ENCODE data around the gene CRYBG1. TPM values are rescaled to one million over a fixed set of nuclear protein-coding genes. Genes with fewer than 3 reads are reported as not detected.

Gene CRYBG1
- total and polyA plus RNA-seq, 2 of the 4 experiments (the other 2 are of a cell fraction), result 0.38 to 1.1 TPM

GRCh38 chr6:106415921-106416320 lies 55.4 kb downstream of the CRYBG1 start:
- dilution Hi-C loops (cut with HindIII; ENCODE audit: low sequenced_read_pairs, unreplicated experiment) (no loop called here), in situ Hi-C loops (cut with MboI; ENCODE audit: low sequenced_read_pairs) (no loop called here), intact Hi-C loops (cut with micrococcal nuclease) (no loop called here)
- H3K56ac ChIP-seq (ENCODE audit: extremely low read depth, insufficient read depth, low read length), result no peak overlapping the region
- H3K27ac ChIP-seq (ENCODE audit: insufficient read depth, low read length), result no peak overlapping the region
- BruUV-seq (replicated peaks), result no TSS peak
- CTCF ChIA-PET, result interaction anchor here (0.7 kb wide), 1 partner anchor 1472 kb away, joined by 3 read pairs; no protein-coding TSS in a partner anchor
- no peak overlapping the region for H3K9ac ChIP-seq (ENCODE audit: low read depth, low read length)
- DNase-seq, result no peak
- H3K14ac ChIP-seq (replicated peaks; ENCODE audit: low read depth, low read length), result no peak overlapping the region
- H2BK15ac ChIP-seq (ENCODE audit: low read depth, low read length), result no peak overlapping the region
- H4K91ac ChIP-seq (ENCODE audit: insufficient read depth, low read depth, low read length), result no peak overlapping the region
- peaks cover 25% of the 10 kb centered on the region for H3K27me3 ChIP-seq (ENCODE audit: control insufficient read depth, insufficient read depth, low read length)
- H2AK5ac ChIP-seq (ENCODE audit: low read depth, low read length), result no peak overlapping the region
- no peaks in the 10 kb centered on the region for H3K9me1 ChIP-seq (ENCODE audit: insufficient read depth, low read length)
- H2BK5ac ChIP-seq (ENCODE audit: low read depth, low read length, poor library complexity, severe bottlenecking), result no peak overlapping the region
- no CpG with 5 or more reads among the region's 4 CpGs for WGBS, 2 experiments (ENCODE audit: extremely low coverage in 2 of 2, insufficient read length in 1 of 2)
- no peaks in the 10 kb centered on the region for H3K79me1 ChIP-seq (ENCODE audit: low read depth in 1 of 2, low read length in 2 of 2)
- no peak overlapping the region for H3K18ac ChIP-seq (ENCODE audit: low read depth, low read length)
- H2AK9ac ChIP-seq (replicated peaks; ENCODE audit: low read depth, low read length, poor library complexity), result no peak overlapping the region
- H4K8ac ChIP-seq (ENCODE audit: low read depth in 2 of 2, low read length in 2 of 2), result no peak overlapping the region
- no peak overlapping the region for H3K4ac ChIP-seq (ENCODE audit: low read depth, low read length)
- no peaks in the 10 kb centered on the region for H3K4me1 ChIP-seq (ENCODE audit: control insufficient read depth, insufficient read depth, low read length)
- POLR2A ChIA-PET (ENCODE audit: unreplicated experiment), result interaction anchor here (0.6 kb wide), 1 partner anchor 1651 kb away, joined by 3 read pairs; no protein-coding TSS in a partner anchor
- H2BK120ac ChIP-seq (ENCODE audit: low read depth, low read length), result no peak overlapping the region
- H2BK20ac ChIP-seq (ENCODE audit: low read depth, low read length), result no peak overlapping the region
- no peak for ATAC-seq (ENCODE audit: low read depth)
- TF ChIP-seq RAD21 (IDR thresholded peaks at IDR 0.05; ENCODE audit: low read length) (no peak), ELK1 (IDR thresholded peaks at IDR 0.05; ENCODE audit: borderline replicate concordance, low read depth, low read length) (no peak), MAFK (IDR thresholded peaks at IDR 0.05; ENCODE audit: low read depth, low read length) (no peak), FOS (IDR thresholded peaks at IDR 0.05; ENCODE audit: low read depth, low read length) (no peak), BHLHE40 (IDR thresholded peaks at IDR 0.05; ENCODE audit: low read depth, low read length) (no peak), CHD1 (IDR thresholded peaks at IDR 0.05; ENCODE audit: low read depth, low read length) (no peak), RFX5 (IDR thresholded peaks at IDR 0.05; ENCODE audit: low read depth, low read length) (no peak), SMC3 (IDR thresholded peaks at IDR 0.05; ENCODE audit: low read depth, low read length) (no peak), POLR2A (IDR thresholded peaks at IDR 0.05; ENCODE audit: low read depth, low read length) (no peak), USF2 (IDR thresholded peaks at IDR 0.05; ENCODE audit: low read depth, low read length) (no peak), CTCF (conservative IDR thresholded peaks at IDR 0.05; ENCODE audit: low read depth, low read length) (no peak), RCOR1 (IDR thresholded peaks at IDR 0.05; ENCODE audit: insufficient replicate concordance, low read length) (no peak), MXI1 (IDR thresholded peaks at IDR 0.05; ENCODE audit: borderline replicate concordance, low read depth, low read length) (no peak), CEBPB (IDR thresholded peaks at IDR 0.05; ENCODE audit: low read depth, low read length) (no peak), MAZ (IDR thresholded peaks at IDR 0.05; ENCODE audit: borderline replicate concordance, low read depth, low read length) (no peak), NFE2L2 (IDR thresholded peaks at IDR 0.05; ENCODE audit: low read depth, low read length) (no peak)
- H3K9me3 ChIP-seq (ENCODE audit: control insufficient read depth, insufficient read depth, low read length), result no peaks in the 10 kb centered on the region
- H4K20me1 ChIP-seq (ENCODE audit: insufficient read depth, low read length), result no peaks in the 10 kb centered on the region
- H3K23ac ChIP-seq (ENCODE audit: low read depth, low read length), result no peak overlapping the region
- no peak overlapping the region for H3K4me3 ChIP-seq (ENCODE audit: insufficient read depth, low read depth, low read length)
- no peak overlapping the region for H2AFZ ChIP-seq (replicated peaks; ENCODE audit: low read length, poor library complexity)
- no peak overlapping the region for H4K5ac ChIP-seq (ENCODE audit: low read depth, low read length)
- no peak overlapping the region for H3K4me2 ChIP-seq (ENCODE audit: low read depth, low read length)
- no peaks in the 10 kb centered on the region for H3K36me3 ChIP-seq (ENCODE audit: control insufficient read depth, insufficient read depth, low read length)

All from IMR-90 (cell line).